B cell (primary cell): ENCODE measurements around the gene AUP1. TPM values are rescaled to one million over a fixed set of nuclear protein-coding genes. Genes with fewer than 3 reads are reported as not detected.

Experiments
- ATAC-seq: fragments of 200-7000 bp; cut with Tn5 transposase; one replicate; pipeline ENCODE4 v1.10.0; 2021; ENCODE audit warnings: low read depth, mild to moderate bottlenecking, moderate number of reproducible peaks, moderate library complexity
- CTCF ChIA-PET: fragments of 350-600 bp; sonication (Branson Sonifier 250); formaldehyde crosslinking; loops from one replicate; lab custom pipeline; 2021; ENCODE audit warnings: antibody characterized with exemption, inconsistent platforms; lab: Charles Lee
- POLR2A ChIA-PET: fragments of 350-600 bp; sonication (Branson Sonifier 250); formaldehyde crosslinking; loops from one replicate; lab custom pipeline; 2021; ENCODE audit warnings: antibody characterized with exemption; lab: Charles Lee
- DNase-seq: peaks from one replicate; pipeline ENCODE4 v3.0.0; 2013
- H2AFZ ChIP-seq: 2 replicates; pipeline ENCODE4 v1.6.1; 2012; ENCODE audit warnings: mild to moderate bottlenecking, low read depth, low read length; ENCODE audit not compliant: insufficient read depth, poor library complexity, severe bottlenecking
- H3K27ac ChIP-seq, 2 donors: 1 replicate in 1 of 2; 2 replicates in 1 of 2; pipeline ENCODE4 v1.5.1; 2012 to 2013; ENCODE audit warnings: low read length in 2 of 2, mild to moderate bottlenecking in 2 of 2, moderate library complexity in 1 of 2
- H3K27me3 ChIP-seq, 4 experiments: fragments of 200-600 bp in 1 of 4; sonication (generic) in 1 of 4; replicated peaks in 1 of 4; 1 replicate in 2 of 4; 2 replicates in 2 of 4; pipeline versions ENCODE4 v1.6.1 to v1.7.0; 2013 to 2016; ENCODE audit warnings: low read length in 3 of 4, mild to moderate bottlenecking in 2 of 4, mixed read lengths in 1 of 4, moderate library complexity in 1 of 4; ENCODE audit not compliant: insufficient read depth in 4 of 4, control insufficient read depth in 3 of 4; ENCODE audit errors: control extremely low read depth in 1 of 4
- H3K36me3 ChIP-seq, 2 experiments: replicated peaks in 1 of 2; 1 replicate in 1 of 2; 2 replicates in 1 of 2; pipeline versions ENCODE4 v1.6.1 to v1.7.1; 2013; ENCODE audit warnings: low read length in 1 of 2; ENCODE audit not compliant: insufficient read depth in 2 of 2, control insufficient read depth in 1 of 2; ENCODE audit errors: control extremely low read depth in 1 of 2, extremely low read depth in 1 of 2
- H3K4me1 ChIP-seq, 2 donors: fragments of 200-600 bp in 1 of 2; sonication (generic) in 1 of 2; 1 replicate in 1 of 2; 2 replicates in 1 of 2; pipeline versions ENCODE4 v1.5.1 to v1.6.1; 2013 to 2017; ENCODE audit warnings: low read length in 2 of 2; ENCODE audit not compliant: control insufficient read depth in 2 of 2, insufficient read depth in 2 of 2
- H3K4me2 ChIP-seq: replicated peaks from 2 replicates; pipeline ENCODE3; 2012; ENCODE audit warnings: mild to moderate bottlenecking, low read depth, low read length; ENCODE audit not compliant: poor library complexity, severe bottlenecking
- H3K4me3 ChIP-seq, 5 experiments: fragments of 200-600 bp in 1 of 5; sonication (generic) in 1 of 5; 1 replicate in 3 of 5; 2 replicates in 2 of 5; pipeline versions ENCODE4 v1.5.1 to v1.7.0; 2011 to 2016; ENCODE audit warnings: low read length in 4 of 5, mild to moderate bottlenecking in 4 of 5, low read depth in 2 of 5, control low read depth in 1 of 5, moderate library complexity in 1 of 5; ENCODE audit not compliant: insufficient read depth in 1 of 5; ENCODE audit errors: control extremely low read depth in 1 of 5, extremely low read depth in 1 of 5
- H3K79me2 ChIP-seq: fragments of 200-600 bp; sonication (generic); one replicate; pipeline ENCODE4 v1.6.0; 2016; ENCODE audit warnings: low read length; ENCODE audit not compliant: control insufficient read depth, insufficient read depth
- H3K9ac ChIP-seq: fragments of 200-600 bp; sonication (generic); 2 replicates; pipeline ENCODE4 v1.6.1; 2017; ENCODE audit warnings: mild to moderate bottlenecking, low read length, moderate library complexity
- H3K9me3 ChIP-seq, 3 donors: one replicate each; pipeline versions ENCODE4 v1.6.1 to v1.7.1; 2013; ENCODE audit warnings: low read length in 2 of 3; ENCODE audit not compliant: control insufficient read depth in 2 of 3, insufficient read depth in 1 of 3; ENCODE audit errors: control extremely low read depth in 1 of 3
- H4K20me1 ChIP-seq: 2 replicates; pipeline ENCODE4 v1.6.0; 2012; ENCODE audit warnings: mild to moderate bottlenecking, low read length; ENCODE audit not compliant: insufficient read depth, control insufficient read depth, poor library complexity, severe bottlenecking
- H3K27ac Mint-ChIP-seq: one replicate; pipeline ENCODE4 v1.8.0; 2021; ENCODE audit warnings: mixed read lengths
- H3K27me3 Mint-ChIP-seq: one replicate; pipeline ENCODE4 v1.8.0; 2021; ENCODE audit warnings: mixed read lengths
- H3K4me1 Mint-ChIP-seq: one replicate; pipeline ENCODE4 v1.8.0; 2021; ENCODE audit warnings: mixed read lengths
- H3K4me3 Mint-ChIP-seq: one replicate; pipeline ENCODE4 v1.8.0; 2021; ENCODE audit warnings: mixed read lengths
- H3K9me3 Mint-ChIP-seq: one replicate; pipeline ENCODE4 v1.8.0; 2022; ENCODE audit warnings: mixed read lengths; ENCODE audit not compliant: insufficient read depth
- EZH2 ChIP-seq: IDR thresholded peaks from 2 replicates; pipeline ENCODE4 v1.6.1; 2012; ENCODE audit warnings: borderline replicate concordance, low read depth, mild to moderate bottlenecking, moderate library complexity, low read length; ENCODE audit not compliant: insufficient read depth, poor library complexity, severe bottlenecking
- WGBS: methylation state at CpG from one replicate; pipeline ENCODE4 v1.1.5; 2013; ENCODE audit warnings: missing lambda C conversion rate; ENCODE audit not compliant: insufficient coverage; 5-methylcytosine and 5-hydroxymethylcytosine counted together
- intact Hi-C: fragments of 100-400 bp; cut with micrococcal nuclease; formaldehyde crosslinking; loops from one replicate; pipeline ENCODE4 v1.10.0; 2022
- polyA plus RNA-seq: library from polyadenylated mRNA; depleted of rRNA; stranded (reverse); fragments of >200 nt; gene quantifications from 2 replicates; pipeline ENCODE4 v1.2.3, GENCODE V29; 2012
- total RNA-seq, 2 donors: library from RNA; stranded (reverse); fragments of 120-200 nt in 1 of 2; gene quantifications; 1 replicate in 1 of 2; 2 replicates in 1 of 2; pipeline versions ENCODE4 v1.2.3 to v1.2.4, GENCODE V29; 2013 to 2022
- TF ChIP-seq, protein P1 (sequence below): fragments of 200-600 bp; IDR thresholded peaks from one replicate; pipeline ENCODE4 v1.8.0; 2022; ENCODE audit warnings: antibody characterized with exemption, mild to moderate bottlenecking

AUP1 gene
- total and polyA plus RNA-seq, 2 donors (not counting 1 experiment from before 2014, with no cell fraction given) = 201 to 525 TPM

DNA sequence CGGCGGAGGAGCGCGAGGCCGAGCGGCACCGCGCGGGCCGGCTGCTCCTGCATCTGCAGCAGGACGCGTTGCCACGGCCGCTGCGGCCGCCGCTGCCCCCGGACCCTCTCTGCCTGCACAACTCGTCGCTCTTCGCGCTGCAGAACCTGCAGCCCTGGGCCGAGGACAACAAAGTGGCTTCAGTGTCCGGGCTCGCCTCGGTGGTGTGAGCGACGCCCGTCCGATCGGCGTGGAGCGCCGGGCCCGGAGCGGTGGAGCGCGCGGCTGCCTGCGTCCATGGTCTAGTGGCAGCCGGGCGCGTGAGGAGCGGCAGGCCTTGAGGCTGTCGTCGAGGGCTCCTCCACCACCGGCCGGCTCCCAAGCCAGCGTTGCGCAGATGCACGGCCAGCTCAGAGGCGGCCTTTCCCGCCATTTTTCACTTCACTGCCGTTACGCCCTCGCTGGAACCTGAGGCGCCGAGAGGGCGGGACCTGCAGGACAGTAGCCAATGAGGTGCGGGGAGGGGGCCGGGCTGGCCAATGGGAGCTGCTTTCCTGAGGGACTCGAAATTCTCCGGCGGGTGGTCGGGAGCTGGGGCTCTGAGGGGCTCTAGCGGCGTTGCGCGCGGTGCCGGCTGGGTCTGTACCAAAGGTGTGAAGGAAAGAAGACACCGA is 13.4 kb downstream of the AUP1 start:
- peaks cover 69% of the 10 kb centered on the region for H3K27me3 Mint-ChIP-seq
- Histone ChIP-seq H3K36me3 (no peaks in the 10 kb centered on the region), H3K27me3 (peaks cover 2 to 93% (median 69%) of the 10 kb centered on the region in 4 experiments), H3K27ac (no peak overlapping the region), H3K4me2 (peak overlapping the region; percentile 96), H2AFZ (peak overlapping the region; percentile 71), H4K20me1 (peaks cover 6% of the 10 kb centered on the region), H3K9me3 (peaks cover 0 to 31% (median 1%) of the 10 kb centered on the region in 3 donors), H3K4me3 (peak overlapping the region; percentile 15 to 68 (median 50)), H3K4me1 (peaks cover 36 to 50% of the 10 kb centered on the region in 2 donors), H3K79me2 (no peaks in the 10 kb centered on the region), H3K9ac (peak overlapping the region; percentile 67)
- H3K27ac Mint-ChIP-seq = no peak overlapping the region
- 7% methylated on average over 72 of the region's 72 CpGs for WGBS
- TF ChIP-seq, protein P1, sequence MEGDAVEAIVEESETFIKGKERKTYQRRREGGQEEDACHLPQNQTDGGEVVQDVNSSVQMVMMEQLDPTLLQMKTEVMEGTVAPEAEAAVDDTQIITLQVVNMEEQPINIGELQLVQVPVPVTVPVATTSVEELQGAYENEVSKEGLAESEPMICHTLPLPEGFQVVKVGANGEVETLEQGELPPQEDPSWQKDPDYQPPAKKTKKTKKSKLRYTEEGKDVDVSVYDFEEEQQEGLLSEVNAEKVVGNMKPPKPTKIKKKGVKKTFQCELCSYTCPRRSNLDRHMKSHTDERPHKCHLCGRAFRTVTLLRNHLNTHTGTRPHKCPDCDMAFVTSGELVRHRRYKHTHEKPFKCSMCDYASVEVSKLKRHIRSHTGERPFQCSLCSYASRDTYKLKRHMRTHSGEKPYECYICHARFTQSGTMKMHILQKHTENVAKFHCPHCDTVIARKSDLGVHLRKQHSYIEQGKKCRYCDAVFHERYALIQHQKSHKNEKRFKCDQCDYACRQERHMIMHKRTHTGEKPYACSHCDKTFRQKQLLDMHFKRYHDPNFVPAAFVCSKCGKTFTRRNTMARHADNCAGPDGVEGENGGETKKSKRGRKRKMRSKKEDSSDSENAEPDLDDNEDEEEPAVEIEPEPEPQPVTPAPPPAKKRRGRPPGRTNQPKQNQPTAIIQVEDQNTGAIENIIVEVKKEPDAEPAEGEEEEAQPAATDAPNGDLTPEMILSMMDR = no peak
- TF ChIP-seq EZH2 = no peak
- DNase-seq (peak; percentile 81), ATAC-seq (peak; percentile 84)
- peaks cover 28% of the 10 kb centered on the region for H3K4me1 Mint-ChIP-seq
- intact Hi-C loops = loop anchor here (1.0 kb wide), 1 partner anchor 9 kb away; the partner anchor contains the start of gene PCGF1
- ChIA-PET CTCF (interaction anchor here (0.6 to 1.4 kb wide), 5 partner anchors 9 to 73 kb away, joined by 3 to 5 read pairs (median 4); partner anchors contain the start of genes AUP1, CCDC142, HTRA2 and PCGF1), POLR2A (interaction anchor here (0.9 to 2.5 kb wide), 5 partner anchors 8 to 20 kb away, joined by 3 to 9 read pairs (median 4); partner anchors contain the start of genes LBX2 and PCGF1)
- H3K9me3 Mint-ChIP-seq = no peaks in the 10 kb centered on the region
- peak overlapping the region; percentile 86 for H3K4me3 Mint-ChIP-seq
